Muscle layer of duodenum (tissue), 2 donors: ENCODE measurements around the gene MNT.

Source experiments
- H3K27ac ChIP-seq: one replicate; pipeline ENCODE4 v1.7.0; 2013; ENCODE audit warnings: mild to moderate bottlenecking, low read length
- H3K27me3 ChIP-seq: one replicate; pipeline ENCODE4 v1.7.0; 2013; ENCODE audit warnings: low read depth, mild to moderate bottlenecking, control low read depth, low read length
- H3K36me3 ChIP-seq, 2 donors: one replicate each; pipeline ENCODE4 v1.7.0; 2013; ENCODE audit warnings: low read length in 2 of 2, control low read depth in 1 of 2, mild to moderate bottlenecking in 1 of 2; ENCODE audit not compliant: insufficient read depth in 2 of 2, control insufficient read depth in 1 of 2
- H3K4me1 ChIP-seq, 2 donors: one replicate each; pipeline ENCODE4 v1.7.0; 2013; ENCODE audit warnings: low read length in 2 of 2, mild to moderate bottlenecking in 2 of 2, control low read depth in 1 of 2, moderate library complexity in 1 of 2; ENCODE audit not compliant: insufficient read depth in 2 of 2, control insufficient read depth in 1 of 2
- H3K4me3 ChIP-seq, 2 donors: one replicate each; pipeline ENCODE4 v1.7.0; 2013; ENCODE audit warnings: low read length in 2 of 2, low read depth in 1 of 2, mild to moderate bottlenecking in 1 of 2
- H3K9me3 ChIP-seq, 2 donors: one replicate each; pipeline ENCODE4 v1.7.0; 2013; ENCODE audit warnings: low read length in 2 of 2, control low read depth in 1 of 2, mild to moderate bottlenecking in 1 of 2; ENCODE audit not compliant: control insufficient read depth in 1 of 2
- donor health status: healthy.

Gene MNT

DNA sequence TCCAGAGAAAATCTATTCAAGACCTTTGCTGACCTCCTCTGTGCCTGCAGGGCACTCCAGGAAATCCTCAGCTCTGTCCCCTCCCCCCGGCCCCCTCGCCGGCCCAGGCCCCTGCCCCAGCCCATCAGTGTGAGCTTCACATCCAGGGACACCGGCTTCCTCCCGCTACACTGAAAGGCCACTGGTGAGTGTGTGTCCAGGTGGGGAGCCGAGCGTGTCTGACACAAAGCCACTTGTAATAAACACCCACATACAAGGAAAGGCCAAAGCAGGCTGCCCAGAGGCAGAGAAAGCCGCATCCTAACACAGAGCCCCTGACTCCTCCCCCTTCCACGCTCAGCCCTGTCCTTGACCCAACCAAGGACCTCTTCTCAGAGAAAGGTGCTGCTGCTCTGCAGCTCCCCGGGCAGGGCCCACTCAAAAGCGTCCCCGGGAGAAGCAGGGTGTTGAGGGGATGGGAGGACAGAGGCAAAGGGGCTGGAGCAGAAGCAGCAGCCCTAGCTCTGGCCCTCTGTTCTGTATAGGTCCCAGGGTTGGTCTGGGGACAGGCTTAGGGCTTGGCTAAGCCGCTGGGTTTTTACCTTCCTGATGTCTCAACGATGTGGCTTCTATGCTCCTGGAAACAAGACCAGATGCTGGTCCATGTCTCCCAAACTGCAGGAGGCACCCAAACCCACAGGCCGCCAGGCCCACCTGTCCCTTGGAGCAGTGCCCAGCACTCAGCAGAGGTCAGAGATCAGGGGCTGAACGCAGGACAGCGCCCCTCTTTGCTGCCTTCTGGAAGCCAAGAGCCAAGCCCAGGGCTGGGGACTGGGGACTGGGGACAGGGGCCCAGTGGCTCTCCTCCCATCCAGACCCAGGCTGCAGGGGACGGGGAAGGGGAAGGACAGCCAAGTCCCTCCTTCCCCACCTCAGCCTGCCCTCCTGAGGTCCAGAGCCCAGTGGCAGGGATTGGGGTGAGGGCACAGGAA is 15.3 kb downstream of the MNT start:
- H3K4me3 ChIP-seq, result no peak overlapping the region
- no peaks in the 10 kb centered on the region for H3K27me3 ChIP-seq
- H3K36me3 ChIP-seq, result peaks cover 20 to 23% of the 10 kb centered on the region in 2 donors
- no peaks in the 10 kb centered on the region for H3K9me3 ChIP-seq
- no peak overlapping the region for H3K27ac ChIP-seq
- peaks cover 14 to 26% of the 10 kb centered on the region in 2 donors for H3K4me1 ChIP-seq

DNA sequence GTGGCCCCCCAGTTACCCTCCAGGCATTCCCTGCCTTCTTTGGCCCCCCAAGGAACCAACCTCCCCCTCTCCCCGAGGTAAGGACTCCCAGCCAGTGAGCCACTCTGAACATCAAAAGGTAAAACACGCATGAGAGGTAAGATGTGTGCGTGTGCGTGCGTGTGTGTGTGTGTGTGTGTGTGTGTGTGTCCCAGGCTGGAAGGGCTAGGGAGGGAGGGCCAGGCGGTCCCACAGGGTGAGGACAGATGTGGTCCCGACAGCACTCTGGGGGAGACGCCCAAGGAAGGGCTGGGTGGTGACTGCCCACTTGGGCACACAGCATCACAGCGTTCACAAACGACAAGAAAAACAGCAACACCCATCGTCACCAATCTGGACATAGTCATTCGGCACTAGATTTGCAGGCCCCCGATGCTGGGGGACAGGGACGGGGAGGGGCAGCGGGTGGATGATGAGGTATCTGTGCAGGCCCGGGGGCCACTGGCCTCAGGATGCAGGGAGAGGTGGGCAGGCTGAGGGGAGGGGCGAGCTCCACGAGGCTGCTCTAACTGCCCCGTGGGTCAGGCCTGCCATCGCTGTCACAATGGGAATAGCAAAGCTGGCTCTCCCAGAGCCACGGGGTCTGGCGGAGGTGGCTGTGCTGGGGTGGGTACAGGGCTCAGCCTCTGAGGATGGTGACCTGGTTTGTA is 16.3 kb downstream of the MNT start:
- H3K27me3 ChIP-seq, result no peaks in the 10 kb centered on the region
- no peaks in the 10 kb centered on the region for H3K9me3 ChIP-seq
- peaks cover 7 to 17% of the 10 kb centered on the region in 2 donors for H3K4me1 ChIP-seq
- H3K4me3 ChIP-seq, result no peak overlapping the region
- H3K36me3 ChIP-seq, result peaks cover 23 to 30% of the 10 kb centered on the region in 2 donors
- H3K27ac ChIP-seq, result no peak overlapping the region

DNA sequence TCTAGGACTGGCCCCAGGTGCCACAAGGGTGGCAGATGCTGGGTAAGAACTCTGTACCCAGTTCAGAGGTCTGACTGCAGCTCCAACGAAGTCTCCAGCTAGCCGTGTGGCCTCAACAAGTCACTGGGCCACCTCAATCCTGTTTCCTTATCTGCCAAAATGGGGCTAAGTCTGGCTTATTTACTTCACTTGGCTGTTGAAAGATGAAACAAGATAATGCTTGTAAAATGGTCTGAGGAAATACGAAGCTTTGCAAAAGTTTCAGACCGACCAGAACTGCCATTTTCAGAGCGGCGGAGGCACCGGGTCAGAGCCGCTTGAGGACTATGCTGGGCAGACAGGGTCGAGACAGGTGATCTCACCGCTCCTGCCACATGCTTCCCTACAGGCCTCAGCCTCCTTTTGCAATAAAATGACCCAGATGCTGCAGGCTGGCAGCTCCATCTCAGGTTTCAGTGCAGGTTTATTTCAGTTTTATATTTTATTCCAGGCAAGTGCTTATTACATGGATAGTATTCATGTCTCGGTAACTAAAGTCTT is 17.2 kb downstream of the MNT start:
- H3K36me3 ChIP-seq, result peaks cover 24 to 38% of the 10 kb centered on the region in 2 donors
- H3K4me3 ChIP-seq, result no peak overlapping the region
- no peaks in the 10 kb centered on the region for H3K9me3 ChIP-seq
- H3K27me3 ChIP-seq, result no peaks in the 10 kb centered on the region
- H3K4me1 ChIP-seq, result peaks cover 7 to 15% of the 10 kb centered on the region in 2 donors
- peak overlapping the region; percentile 20 for H3K27ac ChIP-seq

DNA sequence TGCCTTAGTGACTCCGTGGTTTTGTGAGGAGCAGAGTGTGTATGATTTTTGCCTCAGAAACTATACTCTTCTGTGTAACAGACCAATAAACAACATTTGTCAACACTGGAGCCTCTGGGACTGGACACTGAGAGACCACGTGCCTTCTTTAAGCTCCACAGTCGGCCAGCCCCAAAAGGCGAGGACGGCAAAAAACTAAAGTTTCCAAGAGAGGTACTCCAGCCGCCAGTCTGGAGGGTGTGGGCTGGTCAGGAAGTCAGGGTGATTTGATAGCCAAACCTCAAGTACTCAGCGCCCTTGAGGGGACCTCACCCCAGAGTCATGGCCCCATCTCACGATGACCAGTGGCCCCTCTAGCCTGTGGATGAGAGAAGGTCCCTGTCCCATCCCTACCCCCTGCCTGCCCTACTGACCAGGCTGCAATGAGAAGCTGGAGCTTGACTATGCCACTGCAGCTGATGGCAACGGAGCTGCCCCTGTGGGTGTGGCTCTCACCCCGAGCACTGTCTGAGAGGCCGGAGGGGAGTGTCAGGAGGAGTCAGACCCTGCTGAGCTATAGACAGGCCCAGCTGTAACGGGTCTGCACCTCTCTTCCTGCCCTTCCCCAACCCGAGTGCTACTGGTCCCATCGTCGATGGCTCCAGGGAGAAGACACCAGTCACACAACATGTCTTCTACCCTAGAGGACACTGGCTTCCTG is 19.8 kb downstream of the MNT start:
- Histone ChIP-seq H3K36me3 (peaks cover 29 to 37% of the 10 kb centered on the region in 2 donors), H3K4me1 (peaks cover 7 to 15% of the 10 kb centered on the region in 2 donors), H3K27ac (no peak overlapping the region), H3K4me3 (no peak overlapping the region), H3K27me3 (no peaks in the 10 kb centered on the region), H3K9me3 (no peaks in the 10 kb centered on the region)

DNA sequence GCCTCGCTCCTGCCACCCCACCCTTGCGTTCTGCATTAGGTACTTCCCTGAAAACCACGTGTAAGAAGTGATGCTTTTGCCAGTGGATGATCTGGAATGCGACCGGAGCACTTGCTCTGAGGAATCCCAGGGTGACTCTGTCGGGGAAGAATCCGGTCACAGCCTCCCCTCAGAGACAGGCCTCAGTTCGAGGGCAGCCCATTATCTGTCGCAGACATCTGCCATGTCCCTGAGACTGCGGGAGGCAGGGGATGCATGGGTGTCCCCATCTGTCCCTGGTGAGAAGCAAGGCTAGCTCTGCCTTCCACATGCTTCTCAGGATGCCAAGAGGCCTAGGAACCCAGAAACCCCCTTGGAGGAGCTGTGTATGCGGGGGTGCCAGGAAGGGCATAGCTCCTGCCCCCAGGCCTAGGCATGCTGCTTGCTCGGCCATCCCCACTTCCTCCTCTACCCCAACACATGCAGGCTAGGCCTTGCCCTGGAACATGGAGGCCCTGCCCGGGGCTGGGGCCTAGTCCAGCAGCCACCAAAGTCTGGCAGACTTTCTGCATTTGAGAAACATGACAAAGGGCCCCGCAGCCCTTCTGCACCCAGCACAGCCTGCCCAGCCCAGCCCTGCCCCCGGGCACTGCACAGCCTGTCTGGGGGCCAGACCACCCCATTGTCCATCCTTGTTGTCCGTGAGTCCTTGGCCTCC is 20.5 kb downstream of the MNT start:
- no peak overlapping the region for H3K4me3 ChIP-seq
- peaks cover 7 to 11% of the 10 kb centered on the region in 2 donors for H3K4me1 ChIP-seq
- H3K27me3 ChIP-seq, result no peaks in the 10 kb centered on the region
- peaks cover 24 to 42% of the 10 kb centered on the region in 2 donors for H3K36me3 ChIP-seq
- H3K9me3 ChIP-seq, result no peaks in the 10 kb centered on the region
- no peak overlapping the region for H3K27ac ChIP-seq

DNA sequence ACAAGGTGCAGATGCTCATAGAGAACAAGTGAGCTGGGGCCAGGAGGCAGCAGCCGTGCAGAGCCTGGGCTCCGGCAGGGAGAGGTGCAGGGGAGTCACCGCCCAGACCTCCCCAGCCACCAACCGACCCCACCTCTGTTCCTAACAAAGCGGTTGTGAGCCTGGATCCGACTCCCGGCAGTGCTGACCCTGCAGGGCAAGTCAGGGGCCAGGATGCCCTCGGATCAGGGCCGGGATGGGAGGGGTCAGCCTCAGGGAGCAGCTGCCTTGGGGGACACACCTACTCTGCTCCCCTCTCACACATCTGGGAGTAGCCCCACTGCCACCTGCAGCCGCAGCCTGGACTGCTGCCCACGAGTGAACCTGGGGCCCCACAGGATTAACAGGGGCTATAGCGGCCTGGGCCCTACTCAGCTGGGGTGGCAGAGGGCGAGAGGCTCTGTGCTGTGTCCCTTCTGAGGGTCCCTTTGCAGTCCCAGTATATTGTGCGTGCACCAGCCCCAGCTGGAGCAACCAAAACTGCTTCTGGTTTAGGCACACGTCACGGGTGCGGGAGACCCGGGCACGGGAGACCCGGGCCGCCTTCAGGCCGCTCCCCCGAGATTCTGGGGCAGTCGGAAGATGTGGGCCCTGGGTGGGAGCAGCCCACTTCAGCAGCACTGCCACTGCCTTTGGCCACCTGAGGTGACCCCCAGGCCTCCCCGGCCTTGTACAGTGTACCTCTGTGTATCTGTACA is 21.2 kb downstream of the MNT start:
- Histone ChIP-seq H3K27me3 (no peaks in the 10 kb centered on the region), H3K27ac (no peak overlapping the region), H3K4me3 (no peak overlapping the region), H3K4me1 (peaks cover 7 to 9% of the 10 kb centered on the region in 2 donors), H3K36me3 (peaks cover 27 to 44% of the 10 kb centered on the region in 2 donors), H3K9me3 (no peaks in the 10 kb centered on the region)

DNA sequence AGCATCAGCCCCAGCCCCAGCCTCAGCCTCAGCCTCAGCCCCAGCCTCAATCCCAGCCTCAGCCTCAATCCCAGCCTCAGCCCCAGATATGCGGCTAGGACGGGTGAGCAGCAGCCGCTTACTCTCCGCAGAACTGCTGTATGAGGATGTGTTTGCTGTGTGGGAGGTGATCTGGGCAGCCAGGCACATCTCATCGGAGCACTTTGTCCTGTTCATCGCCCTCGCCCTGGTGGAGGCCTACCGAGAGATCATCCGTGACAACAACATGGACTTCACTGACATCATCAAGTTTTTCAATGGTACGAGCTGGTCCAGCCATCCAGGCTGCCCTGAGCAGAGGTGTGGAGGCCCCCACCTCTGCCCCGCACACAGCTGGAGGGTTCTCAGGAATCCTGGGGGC is 22.0 kb downstream of the MNT start:
- no peak overlapping the region for H3K27ac ChIP-seq
- H3K36me3 ChIP-seq, result peaks cover 30 to 44% of the 10 kb centered on the region in 2 donors

DNA sequence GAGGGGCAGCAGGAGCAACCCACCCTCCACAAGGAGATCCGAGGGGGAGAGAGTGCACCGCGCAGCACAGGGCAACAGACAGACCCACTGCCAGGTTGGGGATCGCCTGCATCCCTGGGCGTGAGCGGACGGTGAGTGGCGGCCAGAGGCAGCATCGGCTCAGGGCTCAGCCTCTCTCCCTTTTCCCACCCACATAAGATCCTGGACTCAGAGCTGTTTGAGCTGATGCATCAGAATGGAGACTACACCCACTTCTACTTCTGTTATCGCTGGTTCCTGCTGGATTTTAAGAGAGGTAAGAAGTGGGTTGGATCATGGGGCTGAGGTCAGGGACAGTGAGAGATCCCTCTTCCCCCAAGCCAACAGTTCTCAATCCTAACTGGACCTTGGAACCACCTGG is 23.2 kb downstream of the MNT start:
- Histone ChIP-seq H3K27me3 (no peaks in the 10 kb centered on the region), H3K36me3 (peaks cover 42 to 55% of the 10 kb centered on the region in 2 donors), H3K9me3 (no peaks in the 10 kb centered on the region), H3K4me1 (peaks cover 4 to 6% of the 10 kb centered on the region in 2 donors), H3K4me3 (no peak overlapping the region), H3K27ac (no peak overlapping the region)

More for the DNA sequence above, 22.0 kb downstream of the MNT start:
- H3K4me3 ChIP-seq, result no peak overlapping the region
- no peaks in the 10 kb centered on the region for H3K9me3 ChIP-seq
- H3K27me3 ChIP-seq, result no peaks in the 10 kb centered on the region
- peaks cover 4 to 9% of the 10 kb centered on the region in 2 donors for H3K4me1 ChIP-seq

DNA sequence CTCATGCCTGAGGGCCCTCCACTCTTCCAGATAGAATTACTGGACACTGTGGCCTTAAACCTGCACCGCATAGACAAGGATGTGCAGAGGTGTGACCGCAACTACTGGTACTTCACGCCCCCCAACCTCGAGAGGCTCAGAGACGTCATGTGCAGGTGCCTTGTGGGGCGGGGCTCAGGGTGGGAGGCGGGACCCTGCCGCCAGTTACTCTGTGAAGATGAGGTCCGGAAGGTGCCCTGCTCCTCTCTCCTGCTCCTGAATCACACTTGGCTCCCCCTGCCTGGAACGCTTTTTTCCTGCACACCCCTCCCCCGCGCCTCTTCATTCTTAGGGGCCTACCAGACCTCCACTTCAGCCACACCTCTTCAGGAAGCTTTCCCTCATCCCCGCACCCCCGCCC is 24.8 kb downstream of the MNT start:
- Histone ChIP-seq H3K36me3 (peaks cover 39 to 69% of the 10 kb centered on the region in 2 donors), H3K4me1 (no peaks in the 10 kb centered on the region), H3K9me3 (no peaks in the 10 kb centered on the region), H3K27me3 (no peaks in the 10 kb centered on the region), H3K27ac (no peak overlapping the region), H3K4me3 (no peak overlapping the region)

DNA sequence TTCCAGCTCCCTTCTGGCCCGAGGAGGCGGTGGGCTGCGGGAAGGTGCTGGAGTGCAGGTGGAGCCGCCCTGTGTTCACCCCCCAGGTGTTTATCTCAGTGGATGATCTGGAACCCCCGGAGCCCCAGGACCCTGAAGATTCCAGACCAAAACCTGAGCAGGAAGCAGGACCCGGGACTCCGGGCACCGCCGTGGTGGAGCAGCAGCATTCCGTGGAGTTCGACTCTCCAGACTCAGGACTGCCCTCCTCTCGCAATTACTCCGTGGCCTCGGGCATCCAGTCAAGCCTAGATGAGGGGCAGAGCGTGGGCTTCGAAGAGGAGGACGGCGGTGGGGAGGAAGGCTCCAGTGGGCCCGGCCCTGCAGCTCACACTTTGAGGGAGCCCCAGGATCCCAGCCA is 25.5 kb downstream of the MNT start:
- peaks cover 35 to 73% of the 10 kb centered on the region in 2 donors for H3K36me3 ChIP-seq
- no peak overlapping the region for H3K27ac ChIP-seq
- no peaks in the 10 kb centered on the region for H3K9me3 ChIP-seq
- H3K27me3 ChIP-seq, result no peaks in the 10 kb centered on the region
- no peaks in the 10 kb centered on the region for H3K4me1 ChIP-seq
- H3K4me3 ChIP-seq, result no peak overlapping the region
